HCT116 (cell line): ENCODE data around the gene FBXO31. TPM values are rescaled to one million over a fixed set of nuclear protein-coding genes. Genes with fewer than 3 reads are reported as not detected.

Experiments
- ATAC-seq: fragments of 200-7000 bp; cut with Tn5 transposase; 2 replicates; pipeline ENCODE4 v1.9.1; 2020; ENCODE audit warnings: mild to moderate bottlenecking, moderate library complexity
- BruUV-seq: library from RNA; stranded (reverse); fragments of 400-500 nt; replicated peaks from 2 replicates; lab custom pipeline; 2021; lab: Mats Ljungman, UMichigan
- CTCF ChIA-PET: fragments of 300-600 bp; sonication (Branson Sonifier 250); formaldehyde crosslinking; loops from one replicate; lab custom pipeline; 2021; ENCODE audit warnings: antibody characterized with exemption; lab: Charles Lee
- POLR2A ChIA-PET: fragments of 300-600, 350-600 bp; sonication (Branson Sonifier 250); formaldehyde crosslinking; loops from one replicate; lab custom pipeline; 2021; ENCODE audit warnings: antibody characterized with exemption; lab: Charles Lee
- RAD21 ChIA-PET, 2 experiments: fragments of 300-600 bp; sonication (Branson Sonifier 250); formaldehyde crosslinking; loops; one replicate each; lab custom pipeline; 2023; ENCODE audit warnings: low total read pairs in 2 of 2; ENCODE audit not compliant: uncharacterized antibody in 2 of 2, unreplicated experiment in 2 of 2, low non-redundant PET in 1 of 2; lab: Charles Lee
- DNase-seq: peaks from one replicate; pipeline ENCODE4 v3.0.0-alpha.2; 2010; ENCODE audit warnings: low read depth, low spot score
- H2AFZ ChIP-seq: fragments of 200-600 bp; shearing (Covaris generic), sonication (generic); 2 replicates; pipeline ENCODE4 v1.6.1; 2017; ENCODE audit warnings: low read depth, mixed run types, mixed read lengths, antibody characterized with exemption, low read length; ENCODE audit not compliant: poor library complexity, severe bottlenecking
- H3K27ac ChIP-seq: 2 replicates; pipeline ENCODE4 v1.5.1; 2012; ENCODE audit warnings: low read depth, low read length
- H3K27me3 ChIP-seq: fragments of 200-600 bp; sonication (generic); 2 replicates; pipeline ENCODE4 v1.6.1; 2016; ENCODE audit warnings: mixed run types, low read length, mixed read lengths; ENCODE audit not compliant: insufficient read depth
- H3K36me3 ChIP-seq, 2 experiments: fragments of 200-500 bp in 1 of 2; fragments of 200-600 bp in 1 of 2; sonication (Bioruptor generic) in 1 of 2; sonication (generic) in 1 of 2; 2 replicates each; pipeline versions ENCODE4 v1.5.1 to v1.6.1; 2014 to 2016; ENCODE audit warnings: low read length in 2 of 2, inconsistent platforms in 1 of 2, mixed read lengths in 1 of 2, mixed run types in 1 of 2; ENCODE audit not compliant: insufficient read depth in 2 of 2, control insufficient read depth in 1 of 2
- H3K4me1 ChIP-seq, 2 experiments: fragments of 200-600 bp in 1 of 2; sonication (generic) in 1 of 2; 2 replicates each; pipeline versions ENCODE4 v1.5.1 to v1.6.1; 2012 to 2017; ENCODE audit warnings: low read length in 2 of 2, inconsistent platforms in 1 of 2, mild to moderate bottlenecking in 1 of 2, mixed read lengths in 1 of 2, mixed run types in 1 of 2, moderate library complexity in 1 of 2; ENCODE audit not compliant: insufficient read depth in 2 of 2, control insufficient read depth in 1 of 2
- H3K4me2 ChIP-seq: fragments of 200-600 bp; sonication (generic); 2 replicates; pipeline ENCODE4 v1.6.1; 2017; ENCODE audit warnings: mixed run types, low read length, mixed read lengths
- H3K4me3 ChIP-seq, 2 experiments: fragments of 200-600 bp in 1 of 2; sonication (generic) in 1 of 2; replicated peaks in 1 of 2; 2 replicates each; pipeline ENCODE4 v1.5.1; 2011 to 2016; ENCODE audit warnings: low read length in 2 of 2, control low read depth in 1 of 2, low read depth in 1 of 2, mild to moderate bottlenecking in 1 of 2, mixed read lengths in 1 of 2, mixed run types in 1 of 2
- H3K79me2 ChIP-seq: fragments of 200-600 bp; sonication (generic); 2 replicates; pipeline ENCODE4 v1.6.1; 2017; ENCODE audit warnings: mild to moderate bottlenecking, mixed run types, low read length, moderate library complexity, mixed read lengths; ENCODE audit not compliant: insufficient read depth
- H3K9ac ChIP-seq: fragments of 200-600 bp; sonication (generic); 2 replicates; pipeline ENCODE4 v1.6.1; 2016; ENCODE audit warnings: low read length, mixed read lengths
- H3K9me2 ChIP-seq: fragments of 200-600 bp; sonication (generic), shearing (Covaris generic); 2 replicates; pipeline ENCODE4 v1.6.1; 2017; ENCODE audit warnings: mixed run types, mild to moderate bottlenecking, moderate library complexity; ENCODE audit not compliant: insufficient read depth
- H3K9me3 ChIP-seq, 2 experiments: fragments of 200-500 bp in 1 of 2; fragments of 200-600 bp in 1 of 2; sonication (Bioruptor generic) in 1 of 2; sonication (generic) in 1 of 2; 2 replicates each; pipeline ENCODE4 v1.6.1; 2014 to 2017; ENCODE audit warnings: low read length in 2 of 2, mixed read lengths in 2 of 2, inconsistent platforms in 1 of 2, low read depth in 1 of 2, mild to moderate bottlenecking in 1 of 2, mixed run types in 1 of 2, moderate library complexity in 1 of 2; ENCODE audit not compliant: control insufficient read depth in 1 of 2, insufficient read depth in 1 of 2
- H4K20me1 ChIP-seq: fragments of 200-600 bp; sonication (generic), shearing (Covaris generic); 2 replicates; pipeline ENCODE4 v1.6.1; 2017; ENCODE audit warnings: mixed run types, mild to moderate bottlenecking, moderate library complexity; ENCODE audit not compliant: insufficient read depth
- ATF3 ChIP-seq: IDR thresholded peaks from 2 replicates; pipeline ENCODE4 v1.6.1; 2012
- CEBPB ChIP-seq: IDR thresholded peaks from 2 replicates; pipeline ENCODE4 v1.6.1; 2012; ENCODE audit warnings: low read depth
- CTCF ChIP-seq, 3 experiments: fragments of 200-600 bp in 1 of 3; sonication (generic) in 1 of 3; IDR thresholded peaks in 2 of 3; conservative IDR thresholded peaks in 1 of 3; 2 replicates each; pipeline ENCODE4 v1.5.1; 2012 to 2017; ENCODE audit warnings: low read depth in 2 of 3, low read length in 2 of 3, antibody characterized with exemption in 1 of 3, borderline replicate concordance in 1 of 3, control low read depth in 1 of 3, mild to moderate bottlenecking in 1 of 3, mixed read lengths in 1 of 3, mixed run types in 1 of 3, moderate library complexity in 1 of 3; ENCODE audit not compliant: insufficient read depth in 1 of 3
- EZH2 ChIP-seq: fragments of 200-600 bp; sonication (generic); IDR thresholded peaks from 2 replicates; pipeline ENCODE4 v1.6.1; 2017; ENCODE audit warnings: antibody characterized with exemption, mixed run types
- FOSL1 ChIP-seq: IDR thresholded peaks from 2 replicates; pipeline ENCODE4 v1.6.1; 2012; ENCODE audit warnings: low read depth
- JUND ChIP-seq: IDR thresholded peaks from 2 replicates; pipeline ENCODE4 v1.6.1; 2012
- RAD21 ChIP-seq: IDR thresholded peaks from 2 replicates; pipeline ENCODE4 v1.6.1; 2012; ENCODE audit warnings: low read depth, mild to moderate bottlenecking
- YY1 ChIP-seq: IDR thresholded peaks from 2 replicates; pipeline ENCODE4 v1.6.1; 2011; ENCODE audit warnings: low read length, low read depth, moderate library complexity, mild to moderate bottlenecking; ENCODE audit not compliant: insufficient replicate concordance; ENCODE audit errors: extremely low read depth
- ZBTB33 ChIP-seq: IDR thresholded peaks from 2 replicates; pipeline ENCODE4 v1.6.1; 2011; ENCODE audit warnings: mild to moderate bottlenecking, low read length, moderate library complexity; ENCODE audit not compliant: insufficient replicate concordance; ENCODE audit errors: extremely low read depth
- intact Hi-C: fragments of 100-400 bp; cut with micrococcal nuclease; formaldehyde crosslinking; loops from 2 replicates; pipeline ENCODE4 v1.10.0; 2022
- total RNA-seq: library from RNA; stranded (reverse); gene quantifications from one replicate; pipeline ENCODE4 v1.2.1, GENCODE V29; 2021; ENCODE audit not compliant: unreplicated experiment

The FBXO31 gene
- total RNA-seq, 1 experiment from 2014 or later: 52.1 TPM

GRCh38 chr16:87309620-87310525, 73.7 kb downstream of the FBXO31 start:
- BruUV-seq: no TSS peak
- Histone ChIP-seq H3K27ac (no peak overlapping the region), H3K27me3 (no peaks in the 10 kb centered on the region), H3K4me1 (no peaks in the 10 kb centered on the region), H2AFZ (no peak overlapping the region), H3K9ac (no peak overlapping the region), H3K9me3 (peaks cover 0 to 4% of the 10 kb centered on the region in 2 experiments; a peak in 1 of 4 replicates), H3K79me2 (no peaks in the 10 kb centered on the region), H3K9me2 (no peaks in the 10 kb centered on the region), H4K20me1 (no peaks in the 10 kb centered on the region), H3K36me3 (no peaks in the 10 kb centered on the region; a peak in 1 of 4 replicates), H3K4me2 (no peak overlapping the region), H3K4me3 (no peak overlapping the region)
- TF ChIP-seq JUND (no peak), CTCF (IDR thresholded peaks at IDR 0.05 in 2 of 3, conservative IDR thresholded peaks at IDR 0.05 in 1 of 3; ENCODE audit: borderline replicate concordance in 1 of 3, insufficient read depth in 1 of 3, low read depth in 2 of 3, low read length in 2 of 3) (no peak), RAD21 (no peak), ATF3 (no peak)
- RAD21 ChIA-PET: no interaction called here
- ATAC-seq (no peak), DNase-seq (no peak)
- POLR2A ChIA-PET: no interaction called here
- intact Hi-C loops: no loop called here
- CTCF ChIA-PET: interaction anchor here (1.2 kb wide), 1 partner anchor 12 kb away, joined by 4 read pairs; no protein-coding TSS in a partner anchor

GRCh38 chr16:87308826-87309225, 74.8 kb downstream of the FBXO31 start:
- ChIA-PET POLR2A (no interaction called here), RAD21 (no interaction called here), CTCF (interaction anchor here (1.2 kb wide), 1 partner anchor 11 kb away, joined by 4 read pairs; no protein-coding TSS in a partner anchor)
- H2AFZ ChIP-seq: no peak overlapping the region
- no peak for TF ChIP-seq ZBTB33
- no peak for TF ChIP-seq CEBPB
- TF ChIP-seq FOSL1: no peak
- TF ChIP-seq EZH2: no peak
- TF ChIP-seq YY1: no peak
- no peaks in the 10 kb centered on the region; a peak in 1 of 4 replicates for H3K36me3 ChIP-seq
- no peaks in the 10 kb centered on the region for H3K27me3 ChIP-seq
- H3K4me2 ChIP-seq: no peak overlapping the region
- no peak overlapping the region for H3K9ac ChIP-seq
- ATAC-seq: no peak
- H3K79me2 ChIP-seq: no peaks in the 10 kb centered on the region
- no peaks in the 10 kb centered on the region for H4K20me1 ChIP-seq
- no peaks in the 10 kb centered on the region for H3K9me2 ChIP-seq
- no peaks in the 10 kb centered on the region; a peak in 1 of 4 replicates for H3K4me1 ChIP-seq
- no peak overlapping the region for H3K4me3 ChIP-seq
- no peak for DNase-seq
- BruUV-seq: no TSS peak
- intact Hi-C loops: no loop called here
- H3K27ac ChIP-seq: no peak overlapping the region
- H3K9me3 ChIP-seq: peaks cover 0 to 4% of the 10 kb centered on the region in 2 experiments; a peak in 1 of 4 replicates
